HCT116 (cell line): ENCODE data around the gene SLC4A2.

Source experiments
- CBX3 ChIP-seq: IDR thresholded peaks from 2 replicates; pipeline ENCODE4 v1.6.1; 2012; ENCODE audit warnings: low read depth
- EZH2 ChIP-seq: fragments of 200-600 bp; sonication (generic); IDR thresholded peaks from 2 replicates; pipeline ENCODE4 v1.6.1; 2017; ENCODE audit warnings: antibody characterized with exemption, mixed run types
- POLR2A ChIP-seq: IDR thresholded peaks from 2 replicates; pipeline ENCODE4 v1.7.0; 2011; ENCODE audit warnings: borderline replicate concordance; ENCODE audit not compliant: insufficient read depth, insufficient read length; ENCODE audit errors: extremely low read depth
- POLR2AphosphoS5 ChIP-seq: IDR thresholded peaks from 2 replicates; pipeline ENCODE4 v1.6.1; 2011; ENCODE audit warnings: mild to moderate bottlenecking, low read depth, low read length, moderate library complexity
- SIN3A ChIP-seq: IDR thresholded peaks from 2 replicates; pipeline ENCODE4 v1.6.1; 2012; ENCODE audit warnings: low read depth
- SP1 ChIP-seq: IDR thresholded peaks from 2 replicates; pipeline ENCODE4 v1.6.1; 2012; ENCODE audit warnings: low read depth
- SRF ChIP-seq: IDR thresholded peaks from 2 replicates; pipeline ENCODE4 v1.6.1; 2012; ENCODE audit warnings: low read depth
- TCF7L2 ChIP-seq: IDR thresholded peaks from 2 replicates; pipeline ENCODE4 v1.7.0; 2011; ENCODE audit warnings: borderline replicate concordance, inconsistent platforms; ENCODE audit not compliant: insufficient read depth, insufficient read length; ENCODE audit errors: extremely low read depth
- ZFX ChIP-seq: fragments of 450-650 bp; IDR thresholded peaks from 2 replicates; pipeline ENCODE4 v1.6.1; 2017
- ZNF274 ChIP-seq: fragments of 200-500 bp; sonication (Bioruptor generic); IDR thresholded peaks from 2 replicates; pipeline ENCODE4 v1.6.1; 2014; ENCODE audit warnings: mild to moderate bottlenecking, low read depth, low read length, inconsistent platforms
- TF ChIP-seq, protein P1 (sequence below): IDR thresholded peaks from 2 replicates; pipeline ENCODE4 v1.6.1; 2012; ENCODE audit warnings: low read depth
- TF ChIP-seq, protein P2 (sequence below), 3 experiments: fragments of 200-600 bp in 1 of 3; sonication (generic) in 1 of 3; IDR thresholded peaks in 2 of 3; conservative IDR thresholded peaks in 1 of 3; 2 replicates each; pipeline ENCODE4 v1.5.1; 2012 to 2017; ENCODE audit warnings: low read depth in 2 of 3, low read length in 2 of 3, antibody characterized with exemption in 1 of 3, borderline replicate concordance in 1 of 3, control low read depth in 1 of 3, mild to moderate bottlenecking in 1 of 3, mixed read lengths in 1 of 3, mixed run types in 1 of 3, moderate library complexity in 1 of 3; ENCODE audit not compliant: insufficient read depth in 1 of 3
- TF ChIP-seq, protein P3 (sequence below): IDR thresholded peaks from 2 replicates; pipeline ENCODE4 v1.6.1; 2012

DNA sequence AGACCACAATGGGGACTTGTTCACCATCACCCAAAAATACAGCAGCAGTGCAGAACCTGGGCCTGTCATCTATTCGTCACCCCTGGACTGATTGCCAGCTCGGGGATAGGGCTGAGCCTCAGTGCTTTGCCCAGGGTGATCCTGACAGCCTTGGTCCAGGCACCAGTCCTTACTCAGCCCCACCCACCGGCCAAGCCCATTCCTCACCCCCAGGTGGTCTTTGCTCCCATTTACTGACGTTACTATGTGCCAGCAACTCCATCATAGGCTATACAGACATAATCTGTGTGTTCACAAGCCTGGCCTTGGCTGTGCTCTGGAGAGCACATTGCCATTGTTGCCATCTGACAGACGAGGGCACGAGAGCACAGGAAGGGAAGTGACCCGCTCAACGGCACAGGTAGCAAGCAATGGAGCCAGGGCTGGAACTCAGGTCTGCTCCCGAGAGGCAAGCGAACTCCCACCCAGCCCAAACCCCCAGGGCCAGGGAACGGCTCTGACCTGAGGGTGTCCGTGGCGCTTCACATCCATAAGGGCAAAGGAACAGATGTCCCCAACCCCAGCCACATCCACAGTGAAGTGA is 41.9 kb upstream of the SLC4A2 start:
- TF ChIP-seq, protein P1, sequence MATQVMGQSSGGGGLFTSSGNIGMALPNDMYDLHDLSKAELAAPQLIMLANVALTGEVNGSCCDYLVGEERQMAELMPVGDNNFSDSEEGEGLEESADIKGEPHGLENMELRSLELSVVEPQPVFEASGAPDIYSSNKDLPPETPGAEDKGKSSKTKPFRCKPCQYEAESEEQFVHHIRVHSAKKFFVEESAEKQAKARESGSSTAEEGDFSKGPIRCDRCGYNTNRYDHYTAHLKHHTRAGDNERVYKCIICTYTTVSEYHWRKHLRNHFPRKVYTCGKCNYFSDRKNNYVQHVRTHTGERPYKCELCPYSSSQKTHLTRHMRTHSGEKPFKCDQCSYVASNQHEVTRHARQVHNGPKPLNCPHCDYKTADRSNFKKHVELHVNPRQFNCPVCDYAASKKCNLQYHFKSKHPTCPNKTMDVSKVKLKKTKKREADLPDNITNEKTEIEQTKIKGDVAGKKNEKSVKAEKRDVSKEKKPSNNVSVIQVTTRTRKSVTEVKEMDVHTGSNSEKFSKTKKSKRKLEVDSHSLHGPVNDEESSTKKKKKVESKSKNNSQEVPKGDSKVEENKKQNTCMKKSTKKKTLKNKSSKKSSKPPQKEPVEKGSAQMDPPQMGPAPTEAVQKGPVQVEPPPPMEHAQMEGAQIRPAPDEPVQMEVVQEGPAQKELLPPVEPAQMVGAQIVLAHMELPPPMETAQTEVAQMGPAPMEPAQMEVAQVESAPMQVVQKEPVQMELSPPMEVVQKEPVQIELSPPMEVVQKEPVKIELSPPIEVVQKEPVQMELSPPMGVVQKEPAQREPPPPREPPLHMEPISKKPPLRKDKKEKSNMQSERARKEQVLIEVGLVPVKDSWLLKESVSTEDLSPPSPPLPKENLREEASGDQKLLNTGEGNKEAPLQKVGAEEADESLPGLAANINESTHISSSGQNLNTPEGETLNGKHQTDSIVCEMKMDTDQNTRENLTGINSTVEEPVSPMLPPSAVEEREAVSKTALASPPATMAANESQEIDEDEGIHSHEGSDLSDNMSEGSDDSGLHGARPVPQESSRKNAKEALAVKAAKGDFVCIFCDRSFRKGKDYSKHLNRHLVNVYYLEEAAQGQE = no peak
- TF ChIP-seq ZFX = no peak
- TF ChIP-seq CBX3 = no peak
- TF ChIP-seq, protein P2, sequence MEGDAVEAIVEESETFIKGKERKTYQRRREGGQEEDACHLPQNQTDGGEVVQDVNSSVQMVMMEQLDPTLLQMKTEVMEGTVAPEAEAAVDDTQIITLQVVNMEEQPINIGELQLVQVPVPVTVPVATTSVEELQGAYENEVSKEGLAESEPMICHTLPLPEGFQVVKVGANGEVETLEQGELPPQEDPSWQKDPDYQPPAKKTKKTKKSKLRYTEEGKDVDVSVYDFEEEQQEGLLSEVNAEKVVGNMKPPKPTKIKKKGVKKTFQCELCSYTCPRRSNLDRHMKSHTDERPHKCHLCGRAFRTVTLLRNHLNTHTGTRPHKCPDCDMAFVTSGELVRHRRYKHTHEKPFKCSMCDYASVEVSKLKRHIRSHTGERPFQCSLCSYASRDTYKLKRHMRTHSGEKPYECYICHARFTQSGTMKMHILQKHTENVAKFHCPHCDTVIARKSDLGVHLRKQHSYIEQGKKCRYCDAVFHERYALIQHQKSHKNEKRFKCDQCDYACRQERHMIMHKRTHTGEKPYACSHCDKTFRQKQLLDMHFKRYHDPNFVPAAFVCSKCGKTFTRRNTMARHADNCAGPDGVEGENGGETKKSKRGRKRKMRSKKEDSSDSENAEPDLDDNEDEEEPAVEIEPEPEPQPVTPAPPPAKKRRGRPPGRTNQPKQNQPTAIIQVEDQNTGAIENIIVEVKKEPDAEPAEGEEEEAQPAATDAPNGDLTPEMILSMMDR (IDR thresholded peaks at IDR 0.05 in 2 of 3, conservative IDR thresholded peaks at IDR 0.05 in 1 of 3; ENCODE audit: borderline replicate concordance in 1 of 3, insufficient read depth in 1 of 3, low read depth in 2 of 3, low read length in 2 of 3) = no peak
- TF ChIP-seq ZNF274 = no peak
- TF ChIP-seq SIN3A = no peak
- no peak for TF ChIP-seq POLR2A
- TF ChIP-seq SRF = no peak
- no peak for TF ChIP-seq TCF7L2
- TF ChIP-seq, protein P3, sequence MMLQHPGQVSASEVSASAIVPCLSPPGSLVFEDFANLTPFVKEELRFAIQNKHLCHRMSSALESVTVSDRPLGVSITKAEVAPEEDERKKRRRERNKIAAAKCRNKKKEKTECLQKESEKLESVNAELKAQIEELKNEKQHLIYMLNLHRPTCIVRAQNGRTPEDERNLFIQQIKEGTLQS = no peak
- no peak for TF ChIP-seq EZH2
- TF ChIP-seq POLR2AphosphoS5 = no peak
- no peak for TF ChIP-seq SP1
